NCI-H128 (cell line): Measurements from ENCODE around the gene CD226.

Experiments
- DNase-seq: peaks from one replicate; lab custom pipeline; 2025; ENCODE audit not compliant: unreplicated experiment; lab: John Stamatoyannopoulos, UW

CD226 gene

GRCh38 chr18:69820538-69820937, 127.1 kb downstream of the CD226 start:
- DNase-seq = no peak

- no peak for DNase-seq
These were observed 128.2 kb downstream of the CD226 start for GRCh38 chr18:69819460-69819859.

GRCh38 chr18:69817335-69817940, 130.2 kb downstream of the CD226 start:
- no peak for DNase-seq

- no peak for DNase-seq
These were observed 132.8 kb downstream of the CD226 start for GRCh38 chr18:69814861-69815385.

GRCh38 chr18:69813559-69813958, 134.1 kb downstream of the CD226 start:
- DNase-seq = no peak

GRCh38 chr18:69808399-69808798, 139.3 kb downstream of the CD226 start:
- DNase-seq = no peak

- no peak for DNase-seq
These were observed 142.7 kb downstream of the CD226 start for GRCh38 chr18:69804776-69805501.
